K562 (cell line): ENCODE measurements around the gene ZNF554. TPM values are rescaled to one million over a fixed set of nuclear protein-coding genes. Genes with fewer than 3 reads are reported as not detected.

Experiments
- ATF7 ChIP-seq: fragments of 450-650 bp; IDR thresholded peaks from 2 replicates; pipeline ENCODE4 v1.7.1; 2014; ENCODE audit warnings: mild to moderate bottlenecking, moderate library complexity
- CBX1 ChIP-seq: sonication (generic); IDR thresholded peaks from 2 replicates; pipeline ENCODE4 v1.6.1; 2016; ENCODE audit warnings: antibody characterized with exemption, low read depth, mild to moderate bottlenecking
- GABPA ChIP-seq: fragments of 200-800 bp; sonication (Bioruptor generic); conservative IDR thresholded peaks from 2 replicates; pipeline ENCODE4 v1.6.1; 2016; ENCODE audit warnings: low read depth, missing genetic modification characterization, missing compliant biosample characterization
- HDAC3 ChIP-seq: fragments of 450-650 bp; IDR thresholded peaks from 2 replicates; pipeline ENCODE4 v1.6.1; 2018; ENCODE audit warnings: borderline replicate concordance, mild to moderate bottlenecking, moderate library complexity; ENCODE audit not compliant: partially characterized antibody
- HNRNPLL ChIP-seq: fragments of 200-400 bp; formaldehyde crosslinking; IDR thresholded peaks from 2 replicates; pipeline ENCODE4 v1.6.1; 2017; ENCODE audit warnings: low read length, low read depth, mild to moderate bottlenecking; ENCODE audit not compliant: poor library complexity, severe bottlenecking
- KHSRP ChIP-seq: fragments of 450-650 bp; IDR thresholded peaks from 2 replicates; pipeline ENCODE4 v1.6.1; 2017
- PHF21A ChIP-seq: fragments of 450-650 bp; IDR thresholded peaks from 2 replicates; pipeline ENCODE4 v1.6.1; 2017; ENCODE audit warnings: low read depth, borderline replicate concordance
- PTRF ChIP-seq: fragments of 450-650 bp; IDR thresholded peaks from 2 replicates; pipeline ENCODE4 v1.6.1; 2016; ENCODE audit warnings: mild to moderate bottlenecking, missing genetic modification characterization, missing compliant biosample characterization
- RAD51 ChIP-seq: fragments of 450-650 bp; IDR thresholded peaks from 2 replicates; pipeline ENCODE4 v1.7.1; 2016; ENCODE audit warnings: low read depth, mild to moderate bottlenecking, borderline replicate concordance
- RB1 ChIP-seq: fragments of 450-650 bp; IDR thresholded peaks from 2 replicates; pipeline ENCODE4 v1.6.1; 2017; ENCODE audit warnings: low read depth, mild to moderate bottlenecking
- RCOR1 ChIP-seq, 2 experiments: IDR thresholded peaks; 2 replicates each; pipeline ENCODE4 v1.6.1; 2012; ENCODE audit warnings: low read depth in 2 of 2, low read length in 2 of 2, borderline replicate concordance in 1 of 2, improper control_type of control experiment in 1 of 2
- SIN3A ChIP-seq, 2 experiments: fragments of 150-350 bp in 1 of 2; IDR thresholded peaks; 2 replicates each; pipeline ENCODE4 v1.6.1; 2011 to 2016; ENCODE audit warnings: borderline replicate concordance in 2 of 2, low read depth in 2 of 2, low read length in 2 of 2, mild to moderate bottlenecking in 2 of 2, moderate library complexity in 2 of 2; ENCODE audit not compliant: control insufficient read depth in 1 of 2
- SLC30A9 ChIP-seq: fragments of 250-450 bp; sonication (Bioruptor Pico); IDR thresholded peaks from 2 replicates; pipeline ENCODE4 v1.8.0; 2022; ENCODE audit warnings: mild to moderate bottlenecking, moderate library complexity
- TAF15 ChIP-seq: fragments of 200-400 bp; formaldehyde crosslinking; IDR thresholded peaks from 2 replicates; pipeline ENCODE4 v1.6.1; 2017; ENCODE audit warnings: mild to moderate bottlenecking, low read depth, low read length, moderate library complexity
- ZBTB2 ChIP-seq: fragments of 450-650 bp; IDR thresholded peaks from 2 replicates; pipeline ENCODE4 v1.6.1; 2016; ENCODE audit warnings: antibody characterized with exemption
- ZKSCAN8 ChIP-seq: fragments of 200-800 bp; sonication (Bioruptor generic); IDR thresholded peaks from 2 replicates; pipeline ENCODE4 v1.6.1; 2016; ENCODE audit warnings: missing genetic modification characterization, missing compliant biosample characterization
- ZNF311 ChIP-seq: fragments of 250-450 bp; sonication (Bioruptor Pico); IDR thresholded peaks from 2 replicates; pipeline ENCODE4 v1.4.0; 2020; ENCODE audit warnings: mild to moderate bottlenecking, moderate library complexity
- ZNF586 ChIP-seq: fragments of 450-650 bp; formaldehyde crosslinking; conservative IDR thresholded peaks from 2 replicates; pipeline ENCODE4 v1.4.0; 2020; ENCODE audit warnings: mild to moderate bottlenecking, moderate library complexity
- polyA plus RNA-seq, 8 experiments: library from polyadenylated mRNA; depleted of rRNA in 4 of 8; stranded (reverse) in 5 of 8; unstranded in 3 of 8; fragments of >200 nt; fragmentation: Nextera tagmentation in 2 of 8; fragmentation: Illumina TruSeq in 1 of 8; extraction: Ambion mirVana in 2 of 8; extraction: Trizol in 1 of 8; gene quantifications; 2 replicates each; pipeline versions ENCODE4 v1.2.1 to v1.2.3, GENCODE V29; 2011 to 2014; ENCODE audit warnings: inconsistent platforms in 1 of 8, missing spikeins in 1 of 8
- total RNA-seq, 7 experiments: library from RNA; depleted of rRNA in 6 of 7; stranded (reverse); fragments of >200 nt in 6 of 7; fragmentation: Illumina TruSeq in 2 of 7; extraction: Trizol in 2 of 7; gene quantifications; 2 replicates each; pipeline versions ENCODE4 v1.2.1 to v1.2.3, GENCODE V29; 2011 to 2021; ENCODE audit warnings: low replicate concordance in 1 of 7
- TF ChIP-seq, protein P1 (sequence below): fragments of 150-350 bp; IDR thresholded peaks from 2 replicates; pipeline ENCODE4 v1.6.1; 2014; ENCODE audit warnings: low read depth, mild to moderate bottlenecking, low read length, borderline replicate concordance
- TF ChIP-seq, protein P2 (sequence below), 2 experiments: fragments of 450-650 bp in 1 of 2; sonication (generic) in 1 of 2; formaldehyde crosslinking in 1 of 2; IDR thresholded peaks in 1 of 2; conservative IDR thresholded peaks in 1 of 2; 2 replicates each; pipeline versions ENCODE4 v1.6.1 to v1.8.1; 2016 to 2023; ENCODE audit warnings: mild to moderate bottlenecking in 2 of 2, moderate library complexity in 2 of 2, inconsistent platforms in 1 of 2, missing genetic modification reagents in 1 of 2

The ZNF554 gene
- total and polyA plus RNA-seq, 9 of the 15 experiments (the other 6 are each of a cell fraction or from before 2014, with no cell fraction given): 0.07 to 1.8 (median 1.1) TPM

DNA sequence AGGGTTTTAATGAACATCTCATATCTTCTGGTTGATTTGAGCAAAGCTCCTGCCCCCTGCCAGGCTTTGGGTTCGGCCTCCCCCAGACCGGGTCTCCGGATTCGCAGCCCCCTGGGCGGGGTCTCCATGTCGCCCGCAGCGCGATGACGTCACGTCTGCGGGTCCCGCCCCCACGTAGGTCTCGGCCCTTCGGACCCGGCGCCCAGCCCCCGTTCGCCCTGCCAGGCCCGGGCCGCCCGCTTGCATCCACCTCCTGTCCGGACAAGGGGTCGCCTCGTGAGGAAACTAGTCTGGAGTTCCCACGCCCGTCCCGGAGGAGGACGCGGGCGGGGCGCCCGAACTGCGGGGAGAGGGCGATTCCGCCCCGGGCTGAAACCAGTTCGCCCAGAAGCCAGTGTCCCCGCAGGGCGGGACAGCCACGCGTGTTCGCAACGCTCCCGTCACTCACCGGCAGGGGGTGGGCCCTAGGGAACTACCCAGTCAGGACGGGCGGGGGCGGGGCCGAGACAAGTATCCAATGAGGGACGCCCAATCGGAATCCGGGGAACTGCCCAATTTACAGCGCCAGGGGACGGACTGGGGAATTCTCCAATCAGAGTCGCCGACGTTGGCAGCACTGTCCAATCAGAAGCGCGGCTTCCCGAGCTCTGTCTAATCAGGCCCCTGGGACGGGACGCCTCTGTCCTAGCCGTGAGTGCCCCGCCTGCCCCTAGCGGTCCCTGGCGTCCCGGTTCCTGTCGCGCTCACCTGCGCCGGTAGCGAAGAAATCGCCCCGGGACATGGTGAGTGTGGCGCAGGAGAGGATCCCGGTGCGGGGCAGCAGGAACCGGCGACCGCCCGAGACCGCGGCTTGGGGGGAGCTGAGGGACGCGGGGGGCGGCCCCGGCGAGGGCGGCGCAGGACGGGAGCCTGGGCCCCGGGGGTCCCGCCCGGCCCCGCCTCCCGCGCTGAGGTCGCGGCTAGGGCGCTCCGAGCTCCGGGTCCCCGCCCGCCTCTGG is 21.4 kb downstream of the ZNF554 start, which contains the start of gene ZNF555 (continued):
- TF ChIP-seq SIN3A (IDR thresholded peaks at IDR 0.05; ENCODE audit: borderline replicate concordance in 2 of 2, control insufficient read depth in 1 of 2, low read depth in 2 of 2, low read length in 2 of 2) (peak in 1 of 2 experiments; percentile 76; a peak in 1 of 4 replicates), TAF15 (no peak), HDAC3 (no peak), KHSRP (0 out of 2 replicates have a peak, but pooled peaks have one; percentile 26), CBX1 (peak; percentile 16; the same call in 1 of the 2 replicates), PHF21A (peak; percentile 96), ATF7 (peak; percentile 97), ZKSCAN8 (CRISPR knock-in tag) (no peak), HNRNPLL (peak; percentile 32), SLC30A9 (CRISPR knock-in tag) (no peak), ZBTB2 (peak; percentile 97), ZNF311 (CRISPR knock-in tag) (no peak), RAD51 (peak; percentile 18; the same call in 1 of the 2 replicates), PTRF (no peak), RB1 (peak; percentile 77), RCOR1 (IDR thresholded peaks at IDR 0.05; ENCODE audit: borderline replicate concordance in 1 of 2, low read depth in 2 of 2, low read length in 2 of 2) (peak; percentile 40 to 60; a peak in 2 of 4 replicates), GABPA (0 out of 2 replicates have a peak, but pooled peaks have one; percentile 53), ZNF586 (CRISPR knock-in tag) (no peak)
- TF ChIP-seq, protein P1, sequence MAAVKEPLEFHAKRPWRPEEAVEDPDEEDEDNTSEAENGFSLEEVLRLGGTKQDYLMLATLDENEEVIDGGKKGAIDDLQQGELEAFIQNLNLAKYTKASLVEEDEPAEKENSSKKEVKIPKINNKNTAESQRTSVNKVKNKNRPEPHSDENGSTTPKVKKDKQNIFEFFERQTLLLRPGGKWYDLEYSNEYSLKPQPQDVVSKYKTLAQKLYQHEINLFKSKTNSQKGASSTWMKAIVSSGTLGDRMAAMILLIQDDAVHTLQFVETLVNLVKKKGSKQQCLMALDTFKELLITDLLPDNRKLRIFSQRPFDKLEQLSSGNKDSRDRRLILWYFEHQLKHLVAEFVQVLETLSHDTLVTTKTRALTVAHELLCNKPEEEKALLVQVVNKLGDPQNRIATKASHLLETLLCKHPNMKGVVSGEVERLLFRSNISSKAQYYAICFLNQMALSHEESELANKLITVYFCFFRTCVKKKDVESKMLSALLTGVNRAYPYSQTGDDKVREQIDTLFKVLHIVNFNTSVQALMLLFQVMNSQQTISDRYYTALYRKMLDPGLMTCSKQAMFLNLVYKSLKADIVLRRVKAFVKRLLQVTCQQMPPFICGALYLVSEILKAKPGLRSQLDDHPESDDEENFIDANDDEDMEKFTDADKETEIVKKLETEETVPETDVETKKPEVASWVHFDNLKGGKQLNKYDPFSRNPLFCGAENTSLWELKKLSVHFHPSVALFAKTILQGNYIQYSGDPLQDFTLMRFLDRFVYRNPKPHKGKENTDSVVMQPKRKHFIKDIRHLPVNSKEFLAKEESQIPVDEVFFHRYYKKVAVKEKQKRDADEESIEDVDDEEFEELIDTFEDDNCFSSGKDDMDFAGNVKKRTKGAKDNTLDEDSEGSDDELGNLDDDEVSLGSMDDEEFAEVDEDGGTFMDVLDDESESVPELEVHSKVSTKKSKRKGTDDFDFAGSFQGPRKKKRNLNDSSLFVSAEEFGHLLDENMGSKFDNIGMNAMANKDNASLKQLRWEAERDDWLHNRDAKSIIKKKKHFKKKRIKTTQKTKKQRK: peak; percentile 82; the same call in 1 of the 2 replicates
- TF ChIP-seq, protein P2, sequence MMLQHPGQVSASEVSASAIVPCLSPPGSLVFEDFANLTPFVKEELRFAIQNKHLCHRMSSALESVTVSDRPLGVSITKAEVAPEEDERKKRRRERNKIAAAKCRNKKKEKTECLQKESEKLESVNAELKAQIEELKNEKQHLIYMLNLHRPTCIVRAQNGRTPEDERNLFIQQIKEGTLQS (IDR thresholded peaks at IDR 0.05): peak; percentile 97
- TF ChIP-seq, protein P2 (CRISPR knock-in tag; conservative IDR thresholded peaks at IDR 0.05): peak; percentile 70; the same call in 1 of the 2 replicates
